ENCODE measurements around the gene CRYL1.

CRYL1 gene

GRCh38 chr13:20387441-20387971 lies 138.2 kb downstream of the CRYL1 start:
- peak; percentile 98 for DNase-seq (ENCODE audit: low read depth)
- no peak overlapping the region for H3K4me3 ChIP-seq (ENCODE audit: low read length)
- TF ChIP-seq CTCF (IDR thresholded peaks at IDR 0.05; ENCODE audit: insufficient read depth, low read depth, low read length, missing control alignments) = peak; percentile 6

- no peak for DNase-seq (ENCODE audit: low read depth)
- TF ChIP-seq CTCF (IDR thresholded peaks at IDR 0.05; ENCODE audit: insufficient read depth, low read depth, low read length, missing control alignments) = no peak
- H3K4me3 ChIP-seq (ENCODE audit: low read length) = no peak overlapping the region
Measured at GRCh38 chr13:20387006-20387405, 138.7 kb downstream of the CRYL1 start.

- no peak for DNase-seq (ENCODE audit: low read depth)
- H3K4me3 ChIP-seq (ENCODE audit: low read length) = no peak overlapping the region
- no peak for TF ChIP-seq CTCF (IDR thresholded peaks at IDR 0.05; ENCODE audit: insufficient read depth, low read depth, low read length, missing control alignments)
Measured at GRCh38 chr13:20383058-20383457, 142.6 kb downstream of the CRYL1 start.

- no peak for DNase-seq (ENCODE audit: low read depth)
- H3K4me3 ChIP-seq (ENCODE audit: low read length) = no peak overlapping the region
- no peak for TF ChIP-seq CTCF (IDR thresholded peaks at IDR 0.05; ENCODE audit: insufficient read depth, low read depth, low read length, missing control alignments)
Measured at GRCh38 chr13:20381401-20381800, 144.3 kb downstream of the CRYL1 start.

GRCh38 chr13:20378721-20379120 lies 146.9 kb downstream of the CRYL1 start:
- no peak overlapping the region for H3K4me3 ChIP-seq (ENCODE audit: low read length)
- TF ChIP-seq CTCF (IDR thresholded peaks at IDR 0.05; ENCODE audit: insufficient read depth, low read depth, low read length, missing control alignments) = no peak
- DNase-seq (ENCODE audit: low read depth) = peak; percentile 41

GRCh38 chr13:20377720-20378119 lies 147.9 kb downstream of the CRYL1 start:
- DNase-seq (ENCODE audit: low read depth) = no peak
- no peak overlapping the region for H3K4me3 ChIP-seq (ENCODE audit: low read length)
- no peak for TF ChIP-seq CTCF (IDR thresholded peaks at IDR 0.05; ENCODE audit: insufficient read depth, low read depth, low read length, missing control alignments)

- no peak for DNase-seq (ENCODE audit: low read depth)
- no peak for TF ChIP-seq CTCF (IDR thresholded peaks at IDR 0.05; ENCODE audit: insufficient read depth, low read depth, low read length, missing control alignments)
- H3K4me3 ChIP-seq (ENCODE audit: low read length) = no peak overlapping the region
Measured at GRCh38 chr13:20375871-20376270, 149.8 kb downstream of the CRYL1 start.

Data from epithelial cell of esophagus (primary cell).